SH-SY5Y (cell line): ENCODE data around the gene ALDOC.

Source experiments
- GATA2 ChIP-seq: IDR thresholded peaks from 2 replicates; pipeline ENCODE4 v1.6.1; 2011; ENCODE audit warnings: mild to moderate bottlenecking, low read depth, low read length
- GATA3 ChIP-seq: IDR thresholded peaks from 2 replicates; pipeline ENCODE4 v1.6.1; 2011; ENCODE audit warnings: low read depth, mild to moderate bottlenecking, low read length, moderate library complexity

DNA sequence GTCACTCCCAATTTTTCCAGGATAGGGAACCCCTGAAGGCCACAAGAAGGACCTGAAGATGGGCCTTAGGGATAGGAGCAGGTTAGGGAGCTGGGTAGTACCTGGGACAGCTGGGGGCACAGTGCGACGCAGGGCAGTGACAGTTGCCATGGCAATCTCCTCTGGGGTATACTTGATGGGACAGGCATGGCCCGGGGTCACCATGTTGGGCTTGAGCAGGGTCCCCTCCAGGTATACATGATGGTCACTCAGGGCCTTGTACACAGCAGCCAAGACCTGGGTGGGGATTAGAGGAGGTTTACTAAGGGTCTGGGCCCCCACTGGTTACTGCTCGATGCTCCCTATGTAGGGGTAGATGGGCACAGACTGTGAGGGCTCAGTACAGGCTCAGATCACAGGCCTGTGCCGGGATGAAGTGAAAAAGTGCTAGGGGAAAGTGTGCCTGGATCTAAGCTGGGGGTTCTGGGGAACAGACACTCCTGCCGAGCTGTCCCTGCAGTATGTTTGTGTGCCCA lies 2.7 kb downstream of the ALDOC start:
- TF ChIP-seq GATA3: no peak
- no peak for TF ChIP-seq GATA2
